ENCODE data around the gene CDKN2B-AS1.

Gene CDKN2B-AS1

GRCh38 chr9:22169243-22169642, 174.7 kb downstream of the CDKN2B-AS1 start:
- POLR2A ChIA-PET (ENCODE audit: low non-redundant PET), result no interaction called here

GRCh38 chr9:22169727-22170503, 175.3 kb downstream of the CDKN2B-AS1 start:
- ChIA-PET POLR2A (ENCODE audit: low non-redundant PET) (no interaction called here), CTCF (interaction anchor here (0.5 kb wide), 1 partner anchor 69 kb away, joined by 3 read pairs; no protein-coding TSS in a partner anchor)
- no peak for TF ChIP-seq CTCF (conservative IDR thresholded peaks at IDR 0.05; ENCODE audit: low read depth)
- DNase-seq (ENCODE audit: low spot score), result peak; percentile 15
- H3K27ac ChIP-seq, result no peak overlapping the region

More at GRCh38 chr9:22169243-22169642, 174.7 kb downstream of the CDKN2B-AS1 start:
- TF ChIP-seq CTCF (conservative IDR thresholded peaks at IDR 0.05; ENCODE audit: low read depth), result no peak
- H3K27ac ChIP-seq, result no peak overlapping the region
- CTCF ChIA-PET, result interaction anchor here (0.5 kb wide), 1 partner anchor 70 kb away, joined by 3 read pairs; no protein-coding TSS in a partner anchor
- DNase-seq (ENCODE audit: low spot score), result peak; percentile 60
